HG03280 (cell line): Measurements from ENCODE around the gene IGSF23.

ENCODE experiments used
- ATAC-seq: cut with Tn5 transposase; IDR thresholded peaks from one replicate; pipeline ENCODE4 v1.9.1; 2021; ENCODE audit warnings: mild to moderate bottlenecking, moderate library complexity; ENCODE audit not compliant: unreplicated experiment

Gene IGSF23

DNA sequence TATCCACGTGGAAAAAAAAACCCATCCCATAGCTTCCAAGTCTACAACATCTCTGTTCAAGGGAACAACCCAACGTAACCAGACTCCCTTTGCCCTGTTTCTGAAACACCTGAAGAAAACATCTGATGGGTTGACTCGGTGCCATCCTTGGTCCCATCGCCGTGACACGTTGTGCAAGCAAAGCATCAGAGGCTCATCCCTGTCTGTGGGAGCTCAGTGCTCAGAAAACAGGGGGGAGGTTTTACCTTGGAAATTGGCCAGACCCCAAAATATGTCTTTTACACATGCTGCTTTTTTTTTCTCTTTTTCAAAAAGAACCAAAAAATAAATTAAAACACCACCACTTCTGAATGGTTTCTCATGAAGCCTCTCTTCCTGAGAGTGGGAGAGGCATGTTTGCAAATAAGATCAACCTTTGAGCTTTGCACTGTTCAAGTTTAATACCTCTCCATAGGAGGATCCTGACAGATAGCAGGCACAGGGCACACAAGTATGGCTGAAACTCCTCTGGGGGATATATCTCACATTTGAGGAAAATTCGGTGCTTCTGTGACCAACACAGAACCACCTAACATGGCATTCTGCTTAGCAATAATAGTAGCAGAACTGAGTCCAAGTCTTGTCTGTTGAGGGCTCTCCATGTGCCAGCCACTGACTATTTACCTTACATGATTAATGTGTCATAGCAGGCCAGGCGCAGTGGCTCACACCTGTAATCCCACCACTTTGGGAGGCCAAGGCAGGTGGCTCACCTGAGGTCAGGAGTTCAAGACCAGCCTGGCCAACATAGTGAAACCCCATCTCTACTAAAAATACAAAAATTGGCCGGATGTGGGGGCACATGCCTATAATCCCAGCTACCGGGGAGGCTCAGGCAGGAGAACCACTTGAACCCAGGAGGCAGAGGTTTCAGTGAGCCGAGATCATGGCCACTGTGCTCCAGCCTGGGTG, 23.4 kb downstream of the IGSF23 start:
- no peak for ATAC-seq

DNA sequence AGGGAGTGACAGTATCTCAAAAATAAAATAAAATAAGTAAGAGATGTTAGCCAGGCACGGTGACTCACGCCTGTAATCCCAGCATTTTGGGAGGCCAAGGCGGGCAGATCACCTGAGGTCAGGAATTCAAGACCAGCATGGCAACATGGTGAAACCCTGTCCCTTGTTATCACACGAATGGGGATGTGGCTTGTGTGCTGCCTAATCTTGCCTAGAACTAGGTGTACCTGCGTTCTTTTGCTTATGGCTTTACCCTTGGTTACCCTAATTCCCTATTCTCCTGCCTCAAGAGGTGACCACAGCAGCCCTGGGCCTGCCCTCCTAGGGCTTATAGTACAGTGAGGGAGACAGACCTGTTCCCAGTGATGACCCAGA, 24.0 kb downstream of the IGSF23 start:
- no peak for ATAC-seq

DNA sequence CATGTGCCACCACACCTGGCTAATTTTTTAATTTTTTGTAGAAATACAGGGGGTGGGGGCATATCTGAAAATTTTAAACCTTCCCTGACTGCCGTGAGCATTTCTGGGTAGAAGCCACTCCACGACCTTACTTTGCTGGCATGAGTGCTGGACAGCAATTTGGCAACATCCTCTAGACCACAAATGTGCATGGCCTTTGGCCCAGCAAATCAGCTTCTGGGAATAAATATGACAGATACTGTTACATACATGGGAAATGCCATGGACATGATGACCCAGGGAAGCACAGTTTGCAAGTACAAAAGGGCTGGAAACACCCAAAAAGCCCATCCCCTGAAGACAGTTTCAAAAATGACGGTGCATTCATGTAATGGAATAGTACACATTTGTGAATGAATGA, 27.2 kb downstream of the IGSF23 start:
- no peak for ATAC-seq

DNA sequence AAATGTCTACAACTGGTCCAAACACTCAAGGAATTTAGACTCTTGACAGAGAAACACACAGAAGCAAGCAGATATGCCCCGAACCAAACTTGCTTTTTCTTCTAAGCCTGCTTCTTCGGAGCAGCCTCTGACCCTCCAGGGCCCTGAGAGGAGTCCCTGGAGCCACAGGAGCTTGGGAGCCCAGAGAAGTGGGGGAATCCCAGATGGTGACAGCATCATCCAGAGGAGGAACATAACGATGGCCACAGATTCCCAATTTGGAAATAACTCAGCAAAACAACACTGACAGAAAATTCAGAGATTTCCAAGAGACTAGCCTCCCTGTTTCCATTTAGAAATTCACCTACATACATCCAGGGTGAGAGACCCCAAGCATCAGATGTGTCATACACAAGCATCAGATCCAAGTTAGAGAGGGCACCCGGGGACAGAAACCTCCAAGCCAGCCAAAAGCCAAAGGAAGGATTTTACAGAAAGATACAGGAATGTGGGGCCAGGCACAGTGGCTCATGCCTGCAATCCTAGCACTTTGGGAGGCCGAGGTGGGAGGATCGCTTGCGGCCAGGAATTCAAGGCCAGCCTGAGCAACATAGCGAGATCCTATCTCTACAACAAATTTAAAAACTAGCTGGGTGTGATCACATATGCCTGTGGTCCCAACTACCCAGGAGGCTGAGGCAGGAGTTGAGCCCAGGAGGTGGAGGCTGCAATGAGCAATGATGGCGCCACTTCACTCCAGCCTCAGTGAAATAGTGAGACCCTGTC, 28.3 kb downstream of the IGSF23 start:
- no peak for ATAC-seq

DNA sequence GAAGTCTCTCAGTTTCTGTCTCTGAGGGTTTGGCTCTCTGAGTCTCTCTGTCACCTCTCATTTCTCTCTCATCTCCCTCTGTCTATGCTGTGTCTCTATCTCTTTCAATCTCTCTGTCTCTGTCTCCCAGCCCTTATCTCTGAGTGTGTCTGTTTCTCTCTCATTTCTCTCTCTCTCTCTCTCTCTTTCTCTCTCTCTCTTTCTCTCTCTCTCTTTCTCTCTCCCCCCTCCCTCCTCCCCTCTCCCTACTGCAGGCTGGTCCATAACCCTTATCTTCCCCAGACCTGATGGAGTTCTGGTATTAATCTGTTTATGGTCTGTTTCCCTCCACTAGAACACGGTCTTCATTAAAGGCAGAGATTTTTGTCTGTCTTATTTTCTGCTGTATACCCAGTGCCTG, 29.0 kb downstream of the IGSF23 start:
- no peak for ATAC-seq

DNA sequence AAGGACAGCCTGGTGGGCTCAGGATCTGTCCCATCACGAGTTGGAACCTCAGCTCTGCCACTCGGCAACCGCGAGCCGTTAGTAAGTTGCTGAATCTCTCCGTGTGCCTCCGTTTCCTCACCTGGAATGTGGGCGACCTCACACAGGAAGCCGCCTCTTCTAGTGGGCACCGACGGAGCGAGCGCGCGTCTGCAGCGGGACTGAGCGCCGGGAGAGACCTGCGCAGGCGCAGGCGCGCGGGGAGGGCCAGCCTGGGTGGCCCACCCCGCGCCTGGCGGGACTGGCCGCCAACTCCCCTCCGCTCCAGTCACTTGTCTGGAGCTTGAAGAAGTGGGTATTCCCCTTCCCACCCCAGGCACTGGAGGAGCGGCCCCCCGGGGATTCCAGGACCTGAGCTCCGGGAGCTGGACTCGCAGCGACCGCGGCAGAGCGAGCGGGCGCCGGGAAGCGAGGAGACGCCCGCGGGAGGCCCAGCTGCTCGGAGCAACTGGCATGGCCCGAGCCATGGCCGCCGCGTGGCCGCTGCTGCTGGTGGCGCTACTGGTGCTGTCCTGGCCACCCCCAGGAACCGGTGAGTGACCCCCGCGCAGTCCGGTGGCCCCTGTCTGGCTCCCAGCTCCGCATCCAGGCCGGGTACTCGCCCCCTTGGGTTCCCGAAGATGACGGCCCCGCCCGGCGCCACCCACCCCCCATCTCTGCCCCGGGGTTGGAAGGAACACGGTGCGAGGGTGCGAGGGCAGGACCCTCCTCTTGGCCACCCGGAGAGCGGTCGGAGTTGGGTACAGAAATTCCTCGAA, 30.4 kb downstream of the IGSF23 start, which contains the start of gene PVR:
Gene PVR, plus strand, starts transcription at position 306 of the 797 bp plus-strand sequence. Its CDS starts 187 bp downstream, at position 493.
- no peak for ATAC-seq

DNA sequence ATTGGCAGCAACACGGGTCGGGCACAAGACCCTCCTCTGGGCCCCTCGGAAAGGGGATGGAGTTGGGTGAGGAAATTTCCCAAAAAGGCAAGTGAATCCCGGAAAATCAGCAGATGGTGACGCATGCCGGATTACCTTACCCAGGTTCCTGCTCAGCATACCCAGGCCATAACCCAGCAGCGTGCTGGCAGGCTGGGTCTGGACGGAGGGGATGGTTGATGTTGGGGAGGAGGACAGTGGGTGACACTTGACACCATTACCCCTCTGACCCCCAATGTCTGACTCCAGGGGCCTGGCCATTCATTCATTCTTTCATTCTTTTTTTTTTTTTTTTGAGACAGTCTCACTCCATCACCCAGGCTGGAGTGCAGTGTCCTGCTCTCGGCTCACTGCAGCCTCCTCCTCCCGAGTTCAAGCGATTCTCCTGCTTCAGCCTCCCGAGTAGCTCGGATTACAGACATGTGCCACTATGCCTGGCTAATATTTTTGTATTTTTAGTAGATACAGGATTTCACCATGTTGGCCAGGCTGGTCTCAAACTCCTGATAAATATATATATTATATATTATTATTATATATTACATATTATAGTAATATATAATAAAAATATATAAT, 31.1 kb downstream of the IGSF23 start:
- ATAC-seq: no peak

DNA sequence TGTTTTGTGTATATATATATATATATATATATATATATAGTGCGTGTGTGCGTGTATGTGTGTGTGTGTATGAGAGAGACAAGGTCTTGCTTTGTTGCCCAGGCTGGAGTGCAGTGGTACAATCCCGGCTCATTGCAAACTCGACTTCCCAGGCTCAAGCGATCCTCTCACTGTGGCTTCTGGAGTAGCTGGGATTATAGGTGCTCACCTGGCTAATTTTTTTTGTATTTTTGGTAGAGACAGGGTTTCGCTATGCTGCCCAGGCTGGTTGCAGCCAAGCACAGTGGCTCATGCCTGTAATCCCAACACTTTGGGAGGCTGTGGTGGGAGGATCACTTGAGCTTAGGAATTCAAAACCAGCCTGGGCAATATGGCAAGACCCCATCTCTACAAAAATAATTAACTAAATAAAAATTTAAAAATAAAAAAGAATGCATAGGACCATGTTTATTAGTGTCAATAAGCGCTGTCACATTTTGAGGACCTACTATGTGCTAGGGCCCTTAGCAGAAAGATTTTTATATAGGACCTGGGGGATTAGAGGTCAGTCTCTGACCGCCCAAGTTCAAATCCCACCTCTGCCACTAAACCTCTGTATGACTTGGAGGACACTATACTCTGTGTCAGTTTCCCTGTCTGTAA, 32.2 kb downstream of the IGSF23 start:
- no peak for ATAC-seq

DNA sequence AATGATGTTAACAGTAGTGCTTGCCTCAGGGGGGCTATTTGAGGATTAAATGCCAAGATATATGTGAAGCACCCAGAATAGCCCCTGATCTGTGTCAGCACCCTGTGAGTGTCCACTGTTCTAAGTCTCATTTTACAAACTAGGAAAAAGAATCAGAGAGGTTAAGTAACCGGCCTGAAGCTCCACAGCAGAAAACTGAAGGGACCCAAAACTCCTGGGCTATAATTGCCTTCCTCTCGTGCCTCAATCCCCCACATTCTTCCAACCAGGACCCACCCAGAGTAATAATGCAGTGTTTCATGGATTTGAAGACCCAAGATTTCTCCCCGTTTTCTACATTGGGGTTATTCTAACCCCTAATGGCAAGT, 32.7 kb downstream of the IGSF23 start:
- no peak for ATAC-seq

DNA sequence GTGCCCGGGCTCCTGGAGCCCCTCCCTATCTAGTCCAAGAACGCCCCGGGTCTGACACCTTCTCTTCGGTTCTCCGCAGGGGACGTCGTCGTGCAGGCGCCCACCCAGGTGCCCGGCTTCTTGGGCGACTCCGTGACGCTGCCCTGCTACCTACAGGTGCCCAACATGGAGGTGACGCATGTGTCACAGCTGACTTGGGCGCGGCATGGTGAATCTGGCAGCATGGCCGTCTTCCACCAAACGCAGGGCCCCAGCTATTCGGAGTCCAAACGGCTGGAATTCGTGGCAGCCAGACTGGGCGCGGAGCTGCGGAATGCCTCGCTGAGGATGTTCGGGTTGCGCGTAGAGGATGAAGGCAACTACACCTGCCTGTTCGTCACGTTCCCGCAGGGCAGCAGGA, 33.8 kb downstream of the IGSF23 start:
- ATAC-seq: no peak

DNA sequence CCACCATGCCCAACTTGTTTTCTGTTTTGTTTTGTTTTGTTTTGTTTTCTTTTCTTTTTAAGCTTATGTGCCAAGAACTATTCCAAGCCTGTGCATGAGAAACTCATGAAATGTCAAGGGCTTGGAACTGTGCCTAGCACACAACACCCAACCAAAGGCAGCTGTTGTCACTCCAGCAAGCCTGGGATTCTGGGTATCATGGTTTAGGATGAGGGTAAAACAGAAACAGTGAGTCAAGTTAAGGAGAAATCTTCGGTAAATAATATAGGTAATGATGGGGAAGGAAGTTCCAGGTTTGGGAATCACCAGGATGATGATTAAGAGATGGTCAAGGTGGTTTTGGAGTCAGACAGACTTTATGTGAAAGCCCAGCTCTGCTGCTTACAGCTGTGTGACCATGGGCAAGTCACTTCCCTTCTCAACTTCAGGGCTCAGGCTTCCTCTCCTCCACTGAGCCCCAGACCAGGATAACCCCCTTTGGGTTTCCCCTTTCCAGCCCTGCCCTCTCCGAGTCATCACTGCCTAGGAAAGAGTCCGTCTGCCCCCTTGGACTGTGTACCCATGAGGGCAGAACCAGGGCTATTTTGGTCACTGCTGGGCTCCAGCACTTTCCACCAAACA, 35.4 kb downstream of the IGSF23 start:
- ATAC-seq: no peak

DNA sequence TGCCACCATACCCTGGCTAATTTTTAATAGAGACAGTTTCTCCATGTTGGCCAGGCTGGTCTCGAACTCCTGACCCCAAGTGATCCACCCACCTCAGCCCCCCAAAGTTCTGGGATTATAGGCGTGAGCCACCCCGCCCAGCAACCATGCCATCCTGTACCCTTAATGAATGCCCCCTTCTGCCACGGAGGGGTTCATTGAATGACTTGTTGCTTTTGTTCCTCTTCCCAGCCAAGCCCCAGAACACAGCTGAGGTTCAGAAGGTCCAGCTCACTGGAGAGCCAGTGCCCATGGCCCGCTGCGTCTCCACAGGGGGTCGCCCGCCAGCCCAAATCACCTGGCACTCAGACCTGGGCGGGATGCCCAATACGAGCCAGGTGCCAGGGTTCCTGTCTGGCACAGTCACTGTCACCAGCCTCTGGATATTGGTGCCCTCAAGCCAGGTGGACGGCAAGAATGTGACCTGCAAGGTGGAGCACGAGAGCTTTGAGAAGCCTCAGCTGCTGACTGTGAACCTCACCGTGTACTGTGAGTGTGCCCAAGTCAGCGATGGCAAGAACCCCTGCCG, 36.3 kb downstream of the IGSF23 start:
- no peak for ATAC-seq

DNA sequence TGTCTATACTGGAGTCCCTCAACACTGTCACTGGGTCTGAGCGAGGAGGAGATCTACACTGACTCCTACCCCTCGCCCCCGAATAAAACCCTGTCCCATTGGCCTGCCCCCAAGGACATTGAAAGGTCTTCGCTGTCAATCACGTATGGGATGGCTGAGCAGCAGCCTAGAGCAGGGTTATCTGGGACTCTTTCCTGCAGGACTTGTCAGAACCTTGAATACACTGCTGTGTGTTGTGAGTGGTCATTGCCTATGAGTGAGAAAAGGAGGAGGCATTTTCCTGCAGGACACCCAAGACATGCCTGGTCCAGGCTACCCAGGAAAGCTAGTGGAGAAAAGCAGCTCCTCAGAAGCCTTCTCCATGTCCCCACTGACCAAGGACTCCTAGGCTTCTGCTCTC, 40.0 kb downstream of the IGSF23 start:
- no peak for ATAC-seq

DNA sequence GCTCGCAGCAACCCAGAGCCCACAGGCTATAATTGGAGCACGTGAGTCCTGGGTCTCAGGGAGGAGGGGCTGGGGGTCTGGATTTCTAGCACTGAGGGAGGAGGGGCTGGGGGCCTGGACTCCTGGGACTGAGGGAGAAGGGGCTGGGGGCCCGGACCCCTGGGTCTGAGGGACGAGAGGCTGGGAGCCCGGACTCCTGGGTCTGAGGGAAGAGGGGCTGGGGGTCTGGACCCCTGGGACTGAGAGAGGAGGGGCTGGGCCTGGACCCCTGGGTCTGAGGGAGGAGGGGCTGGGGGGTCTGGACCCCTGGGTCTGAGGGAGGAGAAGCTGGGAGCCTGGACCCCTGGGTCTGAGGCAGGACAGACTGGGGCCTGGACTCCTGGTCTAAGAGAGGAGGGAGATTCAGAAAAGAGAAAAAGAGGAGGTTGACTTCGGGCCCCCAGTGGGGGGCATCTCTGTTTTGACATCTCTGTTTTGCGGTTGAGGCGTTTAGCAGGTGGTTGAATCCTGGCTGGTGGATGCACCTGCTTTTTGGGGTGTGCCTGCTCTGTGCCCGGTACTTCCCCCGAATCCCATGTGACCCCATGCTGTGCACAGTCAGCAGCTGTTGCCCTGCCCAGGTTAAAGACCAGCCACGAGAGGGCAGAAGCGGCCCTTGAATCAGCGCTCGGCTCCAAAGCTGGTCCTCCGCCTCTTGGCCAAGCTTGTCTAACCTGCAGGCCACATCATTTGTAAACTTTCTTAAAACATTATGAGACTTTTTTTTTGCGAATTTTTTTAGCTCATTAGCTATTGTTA, 40.8 kb downstream of the IGSF23 start:
- peak; percentile 83 for ATAC-seq

DNA sequence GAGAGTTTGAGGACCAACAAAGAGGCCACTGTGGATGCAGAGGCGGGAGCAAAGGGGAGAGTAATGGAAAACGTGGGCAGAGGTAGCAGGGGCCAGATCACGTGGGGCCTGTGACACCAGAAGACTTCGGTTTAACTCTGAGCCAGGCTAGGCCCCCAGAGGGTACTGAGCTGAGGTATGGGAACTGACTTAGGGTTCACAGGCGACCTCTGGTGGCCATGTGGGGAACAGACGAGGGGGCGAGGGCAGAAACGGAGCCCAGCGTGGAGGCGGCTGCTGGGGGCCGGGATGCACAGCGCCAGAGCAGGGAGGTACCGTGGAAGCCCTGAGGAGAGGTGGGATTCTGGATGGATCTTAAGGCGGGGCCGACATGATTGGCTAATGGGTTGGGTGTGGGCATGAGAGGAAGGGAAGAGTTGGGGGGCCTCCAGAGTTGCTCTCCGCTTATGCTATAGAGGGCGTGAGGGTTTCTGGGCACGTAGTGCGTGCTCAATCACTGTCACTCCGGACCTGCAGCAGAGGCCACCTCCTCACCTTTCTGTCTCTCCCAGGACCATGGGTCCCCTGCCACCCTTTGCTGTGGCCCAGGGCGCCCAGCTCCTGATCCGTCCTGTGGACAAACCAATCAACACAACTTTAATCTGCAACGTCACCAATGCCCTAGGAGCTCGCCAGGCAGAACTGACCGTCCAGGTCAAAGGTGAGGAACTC, 44.0 kb downstream of the IGSF23 start:
- ATAC-seq: no peak

DNA sequence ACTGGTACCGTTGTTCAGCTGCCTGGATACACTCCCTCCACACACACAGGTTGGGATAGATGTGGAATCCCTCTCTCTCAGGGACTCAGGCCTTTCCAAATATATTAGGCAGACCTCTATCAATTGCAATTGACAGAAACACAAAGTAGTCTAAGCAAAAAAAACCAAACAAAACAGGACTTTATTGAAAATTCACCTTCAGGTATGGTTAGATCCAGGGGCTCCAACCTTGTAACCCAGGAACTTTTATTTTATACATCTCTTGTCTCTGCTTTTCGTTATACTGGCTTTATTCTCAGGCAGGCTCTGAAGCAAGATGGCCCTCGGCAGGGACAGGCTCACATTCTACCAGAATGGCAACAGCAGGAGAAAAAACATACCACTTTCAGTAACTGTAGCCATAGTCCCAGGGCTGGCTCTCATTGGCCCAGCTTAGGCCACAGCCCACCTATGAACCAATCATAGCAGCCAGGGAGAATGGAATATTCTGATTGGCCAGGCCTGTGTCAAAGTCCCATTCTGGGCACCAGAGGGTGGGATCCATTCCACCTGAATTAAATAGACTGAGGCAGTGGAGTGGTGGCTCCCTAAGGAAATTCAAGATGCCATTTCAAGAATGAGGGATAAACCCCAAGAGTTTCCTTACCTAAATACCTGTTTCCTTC, 44.8 kb downstream of the IGSF23 start:
- no peak for ATAC-seq

DNA sequence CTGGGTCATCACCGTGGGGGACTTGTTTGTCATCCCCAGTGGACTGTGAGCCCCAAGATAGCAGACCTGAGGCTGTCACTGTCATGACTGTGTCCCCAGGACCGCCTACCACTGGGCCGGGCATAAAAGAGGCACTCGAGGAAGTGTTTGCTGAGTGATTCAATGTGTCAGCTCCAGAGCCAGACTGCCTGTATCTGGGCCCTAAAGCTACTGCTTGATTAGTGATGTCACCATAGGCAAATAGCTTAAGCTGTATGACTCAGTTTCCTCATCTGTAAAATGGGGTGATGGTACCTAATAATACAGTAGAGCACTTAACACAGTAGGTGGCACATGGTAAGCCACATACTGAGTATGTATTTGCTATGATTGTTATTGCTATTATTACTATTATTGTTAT, 46.7 kb downstream of the IGSF23 start:
- no peak for ATAC-seq

DNA sequence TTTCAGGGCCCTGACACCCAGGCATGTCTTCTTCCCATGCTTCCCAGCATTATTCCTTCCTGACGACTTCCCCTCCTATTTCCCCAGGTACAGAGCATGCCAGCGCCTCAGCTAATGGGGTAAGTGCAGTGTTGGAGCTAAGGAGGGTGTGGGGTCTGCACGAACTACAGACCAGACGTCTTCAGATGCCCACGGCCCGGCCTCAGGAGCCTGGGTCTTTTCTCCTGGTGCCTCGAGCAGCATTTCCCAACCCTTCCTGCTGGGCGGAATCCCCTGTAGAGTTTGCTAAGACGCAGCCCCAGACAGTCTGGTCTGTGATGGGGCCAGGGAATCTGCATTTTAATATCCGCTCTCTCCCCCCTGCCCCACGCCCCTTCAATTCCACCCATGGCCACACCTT, 47.8 kb downstream of the IGSF23 start:
- no peak for ATAC-seq
